IPS-18a (cell line): Measurements from ENCODE around the gene CD163.
"Not testable (repeated sequence)": the region's sequence is repeated elsewhere in the genome, so short reads cannot be mapped to it uniquely, and the experiment has no call there.

Experiments
- H3K27ac ChIP-seq: one replicate; pipeline ENCODE4 v1.5.1; 2013; ENCODE audit warnings: low read length
- H3K27me3 ChIP-seq: one replicate; pipeline ENCODE4 v1.6.1; 2013; ENCODE audit warnings: mild to moderate bottlenecking, low read length; ENCODE audit not compliant: control insufficient read depth, insufficient read depth
- H3K36me3 ChIP-seq: one replicate; pipeline ENCODE4 v1.6.1; 2013; ENCODE audit warnings: low read depth, low read length; ENCODE audit not compliant: control insufficient read depth
- H3K4me1 ChIP-seq: one replicate; pipeline ENCODE4 v1.6.1; 2013; ENCODE audit warnings: low read depth, low read length; ENCODE audit not compliant: control insufficient read depth
- H3K4me3 ChIP-seq: one replicate; pipeline ENCODE4 v1.5.1; 2013; ENCODE audit warnings: low read length
- H3K9ac ChIP-seq: one replicate; pipeline ENCODE4 v1.6.1; 2013; ENCODE audit warnings: mild to moderate bottlenecking, low read length, moderate library complexity
- H3K9me3 ChIP-seq: one replicate; pipeline ENCODE4 v1.6.1; 2013; ENCODE audit warnings: low read depth, low read length; ENCODE audit not compliant: control insufficient read depth

Gene CD163

DNA sequence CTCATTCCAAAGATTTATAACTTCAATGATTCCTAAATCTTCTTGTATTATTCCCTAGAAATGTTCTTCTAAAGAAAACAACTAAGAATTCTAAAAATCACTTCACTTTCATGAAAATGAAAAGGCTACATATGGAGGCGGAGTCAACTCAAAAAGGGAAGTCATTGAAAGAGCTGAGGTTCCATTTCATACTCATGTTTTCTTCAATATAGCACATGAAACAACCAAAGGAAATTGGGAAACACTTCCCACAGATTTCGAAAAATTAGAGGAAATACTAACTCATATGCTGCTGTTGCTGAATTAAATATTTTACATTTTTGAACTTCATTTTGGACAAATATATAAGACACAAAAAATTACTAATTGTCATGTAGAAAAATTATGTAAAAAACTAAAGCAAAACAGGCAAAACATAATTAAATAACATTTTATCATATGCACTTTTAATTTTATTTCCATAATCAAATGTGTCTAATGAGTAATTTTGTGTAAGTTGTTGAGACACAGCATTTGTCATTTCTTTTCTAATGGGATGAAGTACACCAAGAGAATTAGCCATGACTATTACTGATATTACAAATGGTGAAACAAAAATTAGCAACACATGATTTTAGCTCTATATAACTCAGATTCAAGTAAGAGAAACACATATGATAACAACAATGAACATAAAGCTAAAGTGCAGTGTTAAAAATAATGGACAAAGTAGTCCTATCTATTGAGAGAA is at the start of gene CD163:
TSS of gene CD163 (minus strand) at position 92 of the 730 bp plus-strand sequence. CDS start at position 5, 87 bp downstream.
- Histone ChIP-seq H3K27ac (no peak within 1 kb of the TSS), H3K9me3 (no peaks in the 10 kb centered on the region), H3K4me3 (no peak within 1 kb of the TSS), H3K36me3 (no peaks in the 10 kb centered on the region), H3K4me1 (no peaks in the 10 kb centered on the region), H3K9ac (no peak within 1 kb of the TSS), H3K27me3 (no peaks in the 10 kb centered on the region)

DNA sequence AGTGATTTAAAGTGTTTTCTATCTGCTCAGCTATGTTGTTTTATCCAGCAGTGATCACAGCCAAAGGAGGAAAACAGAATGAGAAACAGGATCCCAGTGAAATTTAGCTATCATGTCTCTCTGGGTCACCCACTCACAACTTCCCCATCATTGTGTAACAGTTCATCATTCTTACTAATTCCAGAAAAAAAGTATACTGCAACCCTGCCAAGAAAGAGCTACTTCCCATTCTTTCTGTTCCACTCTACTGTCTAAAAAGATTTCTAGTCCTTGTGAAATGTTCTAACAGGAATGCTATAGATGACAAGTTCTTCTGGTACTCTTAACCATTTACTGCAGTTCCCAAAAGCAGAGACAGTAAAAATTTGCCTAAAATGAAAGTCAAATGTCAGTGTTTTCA is 39.2 kb upstream of the CD163 start:
- H3K4me1 ChIP-seq, result no peaks in the 10 kb centered on the region
- no peak overlapping the region for H3K4me3 ChIP-seq
- H3K27ac ChIP-seq, result no peak overlapping the region
- H3K36me3 ChIP-seq, result no peaks in the 10 kb centered on the region
- no peak overlapping the region for H3K9ac ChIP-seq
- H3K27me3 ChIP-seq, result no peaks in the 10 kb centered on the region
- no peaks in the 10 kb centered on the region for H3K9me3 ChIP-seq

DNA sequence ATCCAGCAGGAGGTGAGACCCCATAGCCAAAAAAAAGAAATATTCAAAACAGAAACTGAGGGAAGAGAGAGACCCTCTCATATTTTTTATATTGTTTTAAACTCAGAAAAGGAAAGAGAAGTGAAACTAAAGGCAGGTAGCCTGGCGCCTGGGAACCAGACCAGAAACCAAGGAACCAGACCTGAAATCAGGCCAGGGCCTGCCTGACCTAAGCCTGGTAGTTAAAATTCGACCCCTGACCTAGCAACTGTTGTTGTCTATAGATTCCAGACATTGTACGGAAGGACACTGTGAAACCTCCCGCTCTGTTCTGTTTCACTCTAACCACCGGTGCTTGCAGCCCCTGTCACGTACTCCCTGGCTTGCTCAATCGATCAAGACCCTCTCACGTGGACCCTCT is 38.5 kb upstream of the CD163 start:
- H3K4me3 ChIP-seq, result no peak overlapping the region
- no peaks in the 10 kb centered on the region for H3K4me1 ChIP-seq

DNA sequence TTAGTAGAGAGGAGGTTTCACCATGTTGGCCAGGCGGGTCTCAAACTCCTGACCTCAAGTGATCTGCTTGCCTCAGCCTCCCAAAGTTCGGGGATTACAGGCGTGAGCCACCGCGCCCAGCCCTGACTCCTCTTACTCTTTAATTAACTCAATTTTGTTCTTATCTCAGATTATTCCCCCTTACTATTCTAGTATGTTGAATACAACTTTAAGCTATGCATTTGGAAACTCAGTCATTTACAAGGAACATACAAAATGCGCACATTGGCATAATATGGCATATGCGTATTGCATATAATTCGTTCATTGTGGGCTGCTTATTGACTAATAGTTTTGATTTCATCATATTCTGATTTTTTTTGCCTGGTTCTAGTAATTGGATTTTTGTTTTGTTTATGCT is 10.8 kb upstream of the CD163 start:
- Histone ChIP-seq H3K36me3 (no peaks in the 10 kb centered on the region), H3K4me3 (no peak overlapping the region), H3K9me3 (no peaks in the 10 kb centered on the region), H3K4me1 (no peaks in the 10 kb centered on the region), H3K27ac (no peak overlapping the region), H3K27me3 (no peaks in the 10 kb centered on the region), H3K9ac (no peak overlapping the region)

More for the DNA sequence above, 38.5 kb upstream of the CD163 start:
- Histone ChIP-seq H3K36me3 (no peaks in the 10 kb centered on the region), H3K27ac (no peak overlapping the region), H3K9ac (no peak overlapping the region), H3K27me3 (no peaks in the 10 kb centered on the region), H3K9me3 (no peaks in the 10 kb centered on the region)

DNA sequence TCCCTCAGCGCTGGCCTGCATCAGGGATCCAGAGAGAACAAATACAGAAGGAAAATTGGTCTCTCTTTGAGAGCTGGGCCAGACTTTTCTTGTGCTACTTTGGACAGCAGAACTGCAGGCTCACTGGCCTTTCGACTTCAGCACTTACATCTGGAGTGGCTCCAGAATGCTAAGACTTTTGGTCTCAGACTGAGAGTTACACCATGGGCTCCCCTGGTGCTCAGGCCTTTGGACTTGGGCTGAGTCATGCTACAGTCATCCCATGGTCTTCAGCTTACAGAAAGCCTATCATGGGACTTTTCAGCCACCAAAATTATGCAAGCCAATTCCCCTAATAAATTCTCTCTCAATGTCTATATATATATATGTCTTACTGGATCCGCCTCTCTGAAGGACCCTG is 9.0 kb upstream of the CD163 start:
- H3K4me3 ChIP-seq, result no peak overlapping the region
- no peaks in the 10 kb centered on the region for H3K9me3 ChIP-seq
- no peak overlapping the region for H3K27ac ChIP-seq
- no peaks in the 10 kb centered on the region for H3K27me3 ChIP-seq
- no peaks in the 10 kb centered on the region for H3K36me3 ChIP-seq
- H3K9ac ChIP-seq, result no peak overlapping the region
- no peaks in the 10 kb centered on the region for H3K4me1 ChIP-seq

DNA sequence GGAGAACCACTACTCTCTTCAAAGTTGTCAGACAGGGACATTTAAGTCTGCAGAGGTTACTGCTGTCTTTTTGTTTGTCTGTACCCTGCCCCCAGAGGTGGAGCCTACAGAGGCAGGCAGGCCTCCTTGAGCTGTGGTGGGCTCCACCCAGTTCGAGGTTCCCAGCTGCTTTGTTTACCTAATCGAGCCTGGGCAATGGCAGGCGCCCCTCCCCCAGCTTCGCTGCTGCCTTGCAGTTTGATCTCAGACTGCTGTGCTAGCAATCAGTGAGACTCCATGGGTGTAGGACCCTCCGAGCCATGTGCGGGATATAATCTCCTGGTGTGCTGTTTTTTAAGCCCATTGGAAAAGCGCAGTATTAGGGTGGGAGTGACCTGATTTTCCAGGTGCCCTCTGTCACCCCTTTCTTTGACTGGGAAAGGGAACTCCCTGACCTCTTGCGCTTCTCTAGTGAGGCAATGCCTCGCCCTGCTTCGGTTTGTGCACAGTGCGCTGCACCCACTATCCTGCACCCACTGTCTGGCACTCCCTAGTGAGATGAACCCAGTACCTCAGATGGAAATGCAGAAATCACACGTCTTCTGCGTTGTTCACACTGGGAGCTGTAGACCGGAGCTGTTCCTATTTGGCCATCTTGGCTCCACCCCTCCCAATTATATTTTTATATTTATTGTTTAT is 6.4 kb upstream of the CD163 start:
- H3K9ac ChIP-seq, H3K27me3 ChIP-seq, H3K4me3 ChIP-seq, H3K4me1 ChIP-seq, H3K9me3 ChIP-seq, H3K36me3 ChIP-seq, H3K27ac ChIP-seq: not testable (repeated sequence)

DNA sequence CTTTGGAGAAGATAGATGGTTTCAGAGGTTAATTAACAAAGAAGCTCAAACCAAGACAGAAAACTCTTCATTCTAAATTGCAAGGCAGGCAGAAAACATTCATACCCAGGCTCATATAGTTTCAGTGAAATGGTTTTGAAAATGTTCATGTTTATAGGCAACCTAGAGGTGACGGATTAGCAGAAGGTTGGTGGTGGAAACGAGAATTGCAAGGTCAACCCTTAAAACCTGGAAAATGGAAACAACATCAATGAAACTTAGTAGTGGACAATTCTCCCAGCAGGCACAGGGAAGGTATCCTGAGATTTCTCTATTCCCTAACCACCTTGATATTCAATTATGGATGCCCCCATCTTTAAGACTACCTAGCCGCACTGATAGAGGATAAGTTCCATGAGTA is 965 bp downstream of the CD163 start:
- Histone ChIP-seq H3K27me3 (no peaks in the 10 kb centered on the region), H3K9me3 (no peaks in the 10 kb centered on the region), H3K4me3 (no peak overlapping the region), H3K27ac (no peak overlapping the region), H3K4me1 (peaks cover 3% of the 10 kb centered on the region), H3K9ac (no peak overlapping the region), H3K36me3 (no peaks in the 10 kb centered on the region)

DNA sequence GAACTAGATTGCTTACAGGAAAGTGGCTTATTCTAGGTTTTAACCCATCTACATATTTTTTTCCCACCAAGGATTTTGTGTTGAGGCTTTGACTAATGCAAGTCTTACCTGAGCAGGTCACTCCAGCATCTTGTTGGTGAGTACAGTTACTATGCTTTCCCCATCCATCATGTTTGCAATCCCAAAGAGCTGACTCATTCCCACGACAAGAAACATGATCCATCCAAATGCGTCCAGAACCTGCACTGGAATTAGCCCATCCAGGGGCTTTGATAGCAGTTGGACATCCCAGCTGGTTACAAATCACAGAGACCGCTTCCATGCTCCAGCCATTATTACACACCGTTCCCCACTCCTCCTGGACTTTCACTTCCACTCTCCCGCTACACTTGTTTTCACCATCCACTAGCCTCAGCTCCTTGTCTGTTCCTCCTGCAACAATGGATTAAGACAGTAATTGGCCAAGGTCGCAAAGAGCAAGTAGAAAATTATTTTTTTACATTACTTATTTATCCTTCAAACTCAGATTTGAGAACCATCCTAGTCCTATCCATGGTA is 2.5 kb downstream of the CD163 start:
- peaks cover 7% of the 10 kb centered on the region for H3K4me1 ChIP-seq
- H3K36me3 ChIP-seq, result no peaks in the 10 kb centered on the region
- no peaks in the 10 kb centered on the region for H3K27me3 ChIP-seq
- no peak overlapping the region for H3K4me3 ChIP-seq
- no peak overlapping the region for H3K27ac ChIP-seq
- H3K9me3 ChIP-seq, result no peaks in the 10 kb centered on the region
- H3K9ac ChIP-seq, result no peak overlapping the region

DNA sequence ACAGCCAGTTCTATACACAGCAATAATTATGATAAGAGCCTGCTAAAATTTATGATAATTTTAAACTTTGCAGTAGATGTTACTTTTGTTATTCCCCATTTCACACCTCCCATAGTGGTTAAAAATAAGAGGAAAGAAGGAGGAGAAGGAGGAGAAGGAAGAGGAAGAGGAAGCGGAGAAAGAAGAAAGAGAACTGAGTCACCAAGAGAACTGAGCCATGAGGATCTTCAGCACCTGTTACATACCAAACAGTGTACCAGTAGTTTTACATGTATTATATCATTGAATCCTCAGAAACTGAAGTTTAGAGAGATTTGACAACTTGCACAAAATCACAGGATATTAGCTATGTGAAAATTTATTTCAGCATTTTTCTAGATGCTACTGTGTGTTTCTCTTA is 3.9 kb downstream of the CD163 start:
- H3K9me3 ChIP-seq, result no peaks in the 10 kb centered on the region
- no peak overlapping the region for H3K9ac ChIP-seq
- H3K27ac ChIP-seq, result no peak overlapping the region
- H3K4me3 ChIP-seq, result no peak overlapping the region
- no peaks in the 10 kb centered on the region for H3K36me3 ChIP-seq
- no peaks in the 10 kb centered on the region for H3K27me3 ChIP-seq
- peaks cover 7% of the 10 kb centered on the region for H3K4me1 ChIP-seq

DNA sequence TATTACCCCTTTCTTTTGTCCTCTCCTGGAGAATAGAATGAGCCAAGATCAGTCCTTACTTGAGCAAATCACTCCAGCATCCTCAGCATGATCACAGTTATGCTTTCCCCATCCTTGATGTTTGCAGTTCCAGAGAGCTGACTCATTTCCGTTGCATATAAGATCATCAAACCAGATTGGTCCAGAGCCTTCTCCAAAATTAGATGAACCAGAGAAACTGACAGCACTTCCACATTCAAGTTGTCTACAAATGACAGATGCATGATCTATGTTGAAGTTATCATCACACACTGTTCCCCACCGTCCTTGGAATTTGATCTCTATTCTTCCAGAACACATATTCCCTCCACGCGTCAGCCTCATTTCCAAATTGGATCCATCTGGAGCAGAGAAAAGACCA is 4.8 kb downstream of the CD163 start:
- H3K4me1 ChIP-seq, result peaks cover 7% of the 10 kb centered on the region
- H3K9ac ChIP-seq, result no peak overlapping the region
- no peaks in the 10 kb centered on the region for H3K36me3 ChIP-seq
- H3K4me3 ChIP-seq, result no peak overlapping the region
- H3K9me3 ChIP-seq, result no peaks in the 10 kb centered on the region
- no peak overlapping the region for H3K27ac ChIP-seq
- no peaks in the 10 kb centered on the region for H3K27me3 ChIP-seq

DNA sequence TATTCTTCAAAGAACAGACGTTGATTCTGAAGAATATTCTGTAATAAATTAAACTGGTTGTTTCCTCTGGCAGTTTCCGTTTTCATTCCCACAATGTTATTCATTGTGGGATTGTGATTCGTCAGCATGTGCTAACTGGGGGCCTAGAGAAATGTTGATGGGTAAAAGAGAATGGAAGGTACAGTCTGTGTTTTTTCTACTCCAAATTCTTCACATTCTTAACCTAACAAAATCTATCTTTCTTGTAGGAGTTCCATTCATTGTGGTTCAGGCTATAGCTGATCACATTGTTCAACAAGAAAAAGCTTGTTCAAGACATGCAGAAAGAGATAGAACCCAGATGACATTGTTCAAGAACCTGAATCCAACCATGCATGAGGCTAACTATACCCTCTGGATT is 5.9 kb downstream of the CD163 start:
- Histone ChIP-seq H3K9ac (no peak overlapping the region), H3K36me3 (no peaks in the 10 kb centered on the region), H3K9me3 (no peaks in the 10 kb centered on the region), H3K4me1 (peaks cover 7% of the 10 kb centered on the region), H3K27ac (no peak overlapping the region), H3K27me3 (no peaks in the 10 kb centered on the region), H3K4me3 (no peak overlapping the region)

DNA sequence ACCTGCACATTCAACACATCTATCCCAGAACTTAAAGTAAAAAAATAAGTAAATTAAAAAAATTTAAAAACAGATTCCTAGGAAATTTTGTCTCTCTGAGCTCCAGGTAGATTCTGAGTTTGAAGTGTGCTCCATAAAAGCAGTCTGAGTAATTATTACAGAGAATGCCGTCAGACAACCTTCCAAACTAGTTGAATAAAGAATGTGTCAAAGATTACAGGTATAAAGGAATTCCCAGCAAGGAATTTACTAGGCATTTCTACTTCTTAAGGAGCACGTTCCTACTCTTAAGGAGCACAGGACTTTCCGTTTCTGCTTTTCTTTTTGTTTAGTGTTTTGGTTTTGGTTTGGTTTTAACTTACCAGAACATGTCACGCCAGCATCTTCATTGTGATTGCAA is 7.1 kb downstream of the CD163 start:
- Histone ChIP-seq H3K9me3 (no peaks in the 10 kb centered on the region), H3K36me3 (no peaks in the 10 kb centered on the region), H3K27ac (no peak overlapping the region), H3K4me3 (no peak overlapping the region), H3K9ac (no peak overlapping the region), H3K27me3 (no peaks in the 10 kb centered on the region), H3K4me1 (peaks cover 7% of the 10 kb centered on the region)
